ENCODE results near the gene C22orf42. TPM values are rescaled to one million over a fixed set of nuclear protein-coding genes. Genes with fewer than 3 reads are reported as not detected.
A peak's percentile ranks its signal among the peaks of the same experiment; 100 is the strongest.
"Not testable (repeated sequence)": the region's sequence is repeated elsewhere in the genome, so short reads cannot be mapped to it uniquely, and the experiment has no call there.

Gene C22orf42
- total RNA-seq, 2 experiments from 2014 or later: not detected

DNA sequence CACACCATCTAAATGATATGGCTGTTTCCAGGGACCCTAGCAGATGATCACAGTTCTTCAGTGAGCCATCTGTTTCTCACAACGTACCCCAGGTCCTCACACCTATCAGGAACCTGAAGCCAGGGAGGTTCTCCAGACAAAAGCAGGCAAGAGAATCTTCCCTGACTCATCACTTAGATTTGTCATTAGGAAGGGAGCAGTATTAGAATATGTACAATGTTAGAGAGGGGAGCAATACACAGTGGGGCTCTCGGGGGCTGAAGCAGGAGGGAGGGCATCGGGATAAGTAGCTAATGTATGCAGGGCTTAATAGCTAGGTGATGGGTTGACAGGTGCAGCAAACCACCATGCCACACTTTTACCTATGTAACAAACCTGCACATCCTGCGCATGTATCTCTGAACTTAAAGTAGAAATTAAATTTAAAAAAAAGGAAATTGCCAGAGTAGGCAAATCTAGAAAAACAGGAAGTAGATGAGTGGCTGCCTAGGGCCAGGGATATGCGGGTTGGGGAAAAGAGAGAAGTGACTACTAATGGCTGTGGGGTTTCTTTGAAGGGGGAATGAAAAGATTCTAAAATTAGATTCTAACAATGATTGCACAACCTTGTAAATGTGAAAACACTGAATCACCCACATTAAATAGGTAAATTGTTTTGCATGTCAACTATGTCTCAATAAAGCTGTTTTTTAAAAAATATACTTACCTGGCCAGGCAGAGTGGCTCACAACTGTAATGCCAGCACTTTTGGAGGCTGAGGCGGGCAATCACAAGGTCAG, 14.4 kb downstream of the C22orf42 start:
- ChIA-PET POLR2A (no interaction called here), CTCF (interaction anchor here (0.9 kb wide), 1 partner anchor 121 kb away, joined by 3 read pairs; no protein-coding TSS in a partner anchor)
- Mint-ChIP-seq H3K9me3 (ENCODE audit: insufficient read depth) (peaks cover 3% of the 10 kb centered on the region), H3K36me3 (ENCODE audit: low read depth) (no peaks in the 10 kb centered on the region), H3K4me1 (ENCODE audit: low read depth) (peaks cover 40% of the 10 kb centered on the region), H3K27me3 (ENCODE audit: low read depth) (peaks cover 7% of the 10 kb centered on the region), H3K4me3 (no peak overlapping the region), H3K27ac (no peak overlapping the region)
- no peak for DNase-seq
- ATAC-seq: peak; percentile 40

GRCh38 chr22:32142600-32142999, 16.5 kb downstream of the C22orf42 start:
- H3K9me3 Mint-ChIP-seq (ENCODE audit: insufficient read depth): peaks cover 3% of the 10 kb centered on the region
- H3K27me3 Mint-ChIP-seq (ENCODE audit: low read depth): no peaks in the 10 kb centered on the region
- POLR2A ChIA-PET: interaction anchor here (0.6 kb wide), 1 partner anchor 332 kb away, joined by 4 read pairs; the partner anchor contains the start of gene FBXO7
- no peak overlapping the region for H3K4me3 Mint-ChIP-seq
- CTCF ChIA-PET: interaction anchor here (1.2 to 2.2 kb wide), 2 partner anchors 59 to 124 kb away, joined by 3 to 7 read pairs; no protein-coding TSS in a partner anchor
- ATAC-seq (peak; percentile 37), DNase-seq (no peak)
- H3K27ac Mint-ChIP-seq: peak overlapping the region; percentile 61
- peaks cover 54% of the 10 kb centered on the region for H3K4me1 Mint-ChIP-seq (ENCODE audit: low read depth)
- peaks cover 2% of the 10 kb centered on the region for H3K36me3 Mint-ChIP-seq (ENCODE audit: low read depth)

DNA sequence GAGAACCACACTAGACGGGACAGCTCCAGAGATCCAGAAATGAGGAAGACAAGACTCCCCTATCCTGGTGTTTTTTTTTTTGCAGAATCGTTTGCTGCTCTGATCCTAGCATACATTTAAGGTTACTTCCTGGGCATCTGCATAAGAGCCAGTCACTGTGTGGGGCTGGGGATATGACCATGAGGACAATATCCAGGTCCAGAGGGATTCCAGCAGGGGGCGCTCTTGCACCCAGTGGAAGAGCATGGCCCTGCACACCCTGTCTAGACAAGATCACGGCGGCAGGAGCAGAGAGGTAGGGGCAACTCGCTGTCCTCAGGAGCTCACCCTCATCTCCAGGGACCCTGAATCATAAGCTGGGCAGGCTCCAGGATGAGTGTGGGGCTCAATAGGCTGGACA, 18.4 kb downstream of the C22orf42 start:
- ATAC-seq: peak; percentile 49
- POLR2A ChIA-PET, H3K27ac Mint-ChIP-seq: not testable (repeated sequence)

DNA sequence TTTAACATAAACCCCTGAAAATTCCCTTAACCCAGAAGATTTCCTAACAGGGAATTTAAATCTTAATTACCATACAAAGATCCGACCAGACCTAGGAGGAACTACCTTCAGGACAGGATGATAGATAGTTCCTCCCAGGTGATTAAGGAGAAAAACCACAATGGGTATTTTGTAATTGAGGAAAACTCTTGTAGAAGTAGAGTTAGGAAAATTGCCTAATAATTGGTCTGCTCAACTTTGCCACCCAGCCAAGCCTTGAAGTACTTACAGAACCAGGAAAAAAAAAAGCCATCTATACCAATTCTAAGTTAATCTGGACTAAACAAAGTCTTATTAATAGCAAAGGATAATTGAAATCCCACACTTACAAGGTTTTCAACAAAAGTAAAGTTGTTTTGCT, 20.5 kb downstream of the C22orf42 start:
- H3K9me3 Mint-ChIP-seq (ENCODE audit: insufficient read depth); CTCF ChIA-PET; H3K27ac Mint-ChIP-seq; ATAC-seq; DNase-seq; POLR2A ChIA-PET; H3K36me3 Mint-ChIP-seq (ENCODE audit: low read depth); H3K27me3 Mint-ChIP-seq (ENCODE audit: low read depth): not testable (repeated sequence)
- peaks cover 44% of the 10 kb centered on the region for H3K4me1 Mint-ChIP-seq (ENCODE audit: low read depth)
- H3K4me3 Mint-ChIP-seq: peak overlapping the region; percentile 69

More for the DNA sequence above, 18.4 kb downstream of the C22orf42 start:
- H3K4me3 Mint-ChIP-seq; DNase-seq; H3K27me3 Mint-ChIP-seq (ENCODE audit: low read depth); H3K36me3 Mint-ChIP-seq (ENCODE audit: low read depth); H3K9me3 Mint-ChIP-seq (ENCODE audit: insufficient read depth): not testable (repeated sequence)
- CTCF ChIA-PET: interaction anchor here (2.2 kb wide), 1 partner anchor 126 kb away, joined by 7 read pairs; no protein-coding TSS in a partner anchor
- peaks cover 60% of the 10 kb centered on the region for H3K4me1 Mint-ChIP-seq (ENCODE audit: low read depth)

DNA sequence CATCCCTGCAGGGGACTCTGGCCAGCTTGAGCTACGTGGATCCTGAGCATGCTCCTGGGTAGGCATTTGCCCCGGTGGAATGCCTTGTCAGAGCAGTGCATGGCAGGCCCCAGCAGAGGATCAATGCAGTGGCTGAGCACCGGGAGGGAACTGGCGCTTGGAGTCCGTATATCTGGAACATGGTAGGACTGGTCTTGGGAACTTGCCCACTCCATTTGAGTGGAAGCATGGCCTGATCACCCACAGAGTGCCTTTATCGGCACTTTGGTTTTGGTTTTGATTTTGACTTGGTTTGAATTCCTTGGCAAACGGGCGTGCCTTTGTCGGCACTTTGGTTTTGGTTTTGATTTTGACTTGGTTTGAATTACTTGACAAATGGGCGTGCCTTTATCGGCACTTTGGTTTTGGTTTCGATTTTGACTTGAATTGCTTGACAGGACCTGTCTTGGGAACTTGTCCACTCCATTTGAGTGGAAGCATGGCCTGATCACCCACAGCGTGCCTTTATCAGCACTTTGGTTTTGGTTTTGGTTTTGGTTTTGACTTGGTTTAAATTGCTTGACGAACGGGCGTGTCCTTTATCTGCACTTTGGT, 21.3 kb downstream of the C22orf42 start:
- peak; percentile 78 for DNase-seq
- H3K27me3 Mint-ChIP-seq (ENCODE audit: low read depth); H3K36me3 Mint-ChIP-seq (ENCODE audit: low read depth); POLR2A ChIA-PET; H3K9me3 Mint-ChIP-seq (ENCODE audit: insufficient read depth); CTCF ChIA-PET: not testable (repeated sequence)
- Mint-ChIP-seq H3K27ac (peak overlapping the region; percentile 76), H3K4me3 (peak overlapping the region; percentile 69), H3K4me1 (ENCODE audit: low read depth) (peaks cover 36% of the 10 kb centered on the region)
- peak; percentile 69 for ATAC-seq

- H3K36me3 Mint-ChIP-seq (ENCODE audit: low read depth); H3K4me3 Mint-ChIP-seq; H3K9me3 Mint-ChIP-seq (ENCODE audit: insufficient read depth); CTCF ChIA-PET; H3K27me3 Mint-ChIP-seq (ENCODE audit: low read depth); POLR2A ChIA-PET; H3K27ac Mint-ChIP-seq; ATAC-seq; DNase-seq: not testable (repeated sequence)
- peaks cover 33% of the 10 kb centered on the region for H3K4me1 Mint-ChIP-seq (ENCODE audit: low read depth)
Observed at GRCh38 chr22:32136881-32137280, 22.2 kb downstream of the C22orf42 start.

DNA sequence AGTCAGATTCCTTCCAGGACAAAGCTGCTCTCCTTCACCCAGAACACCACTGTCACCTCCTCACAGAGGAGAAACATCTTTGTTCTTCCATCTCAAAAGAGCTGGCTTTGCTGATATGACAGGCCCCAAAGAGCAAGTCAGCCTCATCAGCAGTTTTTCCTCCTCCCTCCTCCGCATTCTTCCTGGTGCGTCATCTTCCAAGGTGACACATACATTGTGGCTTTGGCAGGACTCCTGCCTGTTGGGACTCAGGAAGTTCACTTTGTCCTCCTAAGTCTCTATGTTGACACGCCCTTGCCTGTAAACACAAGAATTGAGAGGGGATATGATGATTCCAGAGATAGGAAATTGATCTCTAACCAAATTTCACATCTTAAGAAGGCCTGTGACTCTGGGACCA, 23.1 kb downstream of the C22orf42 start:
- H3K9me3 Mint-ChIP-seq (ENCODE audit: insufficient read depth); H3K36me3 Mint-ChIP-seq (ENCODE audit: low read depth); DNase-seq; CTCF ChIA-PET; H3K27me3 Mint-ChIP-seq (ENCODE audit: low read depth); POLR2A ChIA-PET; H3K4me3 Mint-ChIP-seq; H3K27ac Mint-ChIP-seq; ATAC-seq: not testable (repeated sequence)
- peaks cover 26% of the 10 kb centered on the region for H3K4me1 Mint-ChIP-seq (ENCODE audit: low read depth)

- H3K9me3 Mint-ChIP-seq (ENCODE audit: insufficient read depth); H3K27ac Mint-ChIP-seq; DNase-seq; CTCF ChIA-PET; ATAC-seq; H3K4me3 Mint-ChIP-seq; POLR2A ChIA-PET; H3K36me3 Mint-ChIP-seq (ENCODE audit: low read depth); H3K27me3 Mint-ChIP-seq (ENCODE audit: low read depth): not testable (repeated sequence)
- peaks cover 26% of the 10 kb centered on the region for H3K4me1 Mint-ChIP-seq (ENCODE audit: low read depth)
Observed at GRCh38 chr22:32134796-32135195, 24.3 kb downstream of the C22orf42 start.

- ChIA-PET POLR2A (no interaction called here), CTCF (interaction anchor here (0.6 kb wide), 1 partner anchor 41 kb away, joined by 3 read pairs; no protein-coding TSS in a partner anchor)
- ATAC-seq: no peak
- H3K36me3 Mint-ChIP-seq (ENCODE audit: low read depth): peaks cover under 1% of the 10 kb centered on the region
- no peak overlapping the region for H3K4me3 Mint-ChIP-seq
- H3K27me3 Mint-ChIP-seq (ENCODE audit: low read depth): no peaks in the 10 kb centered on the region
- no peak overlapping the region for H3K27ac Mint-ChIP-seq
- no peak for DNase-seq
- no peaks in the 10 kb centered on the region for H3K9me3 Mint-ChIP-seq (ENCODE audit: insufficient read depth)
- H3K4me1 Mint-ChIP-seq (ENCODE audit: low read depth): peaks cover 15% of the 10 kb centered on the region
Observed at GRCh38 chr22:32132783-32133182, 26.3 kb downstream of the C22orf42 start.

- CTCF ChIA-PET: no interaction called here
- no peak for ATAC-seq
Observed at GRCh38 chr22:32132126-32132525, 27.0 kb downstream of the C22orf42 start.

GRCh38 chr22:32130464-32130863, 28.6 kb downstream of the C22orf42 start:
- Mint-ChIP-seq H3K4me1 (ENCODE audit: low read depth) (peaks cover 7% of the 10 kb centered on the region), H3K36me3 (ENCODE audit: low read depth) (no peaks in the 10 kb centered on the region), H3K4me3 (no peak overlapping the region), H3K27me3 (ENCODE audit: low read depth) (no peaks in the 10 kb centered on the region), H3K9me3 (ENCODE audit: insufficient read depth) (no peaks in the 10 kb centered on the region), H3K27ac (no peak overlapping the region)
- POLR2A ChIA-PET: interaction anchor here (1.0 kb wide), 1 partner anchor 159 kb away, joined by 3 read pairs; no protein-coding TSS in a partner anchor
- CTCF ChIA-PET: no interaction called here
- DNase-seq (no peak), ATAC-seq (no peak)

More at GRCh38 chr22:32132126-32132525, 27.0 kb downstream of the C22orf42 start:
- H3K4me1 Mint-ChIP-seq (ENCODE audit: low read depth): peaks cover 8% of the 10 kb centered on the region
- POLR2A ChIA-PET: no interaction called here
- no peaks in the 10 kb centered on the region for H3K36me3 Mint-ChIP-seq (ENCODE audit: low read depth)
- no peak for DNase-seq
- H3K27ac Mint-ChIP-seq: no peak overlapping the region
- no peak overlapping the region for H3K4me3 Mint-ChIP-seq
- H3K27me3 Mint-ChIP-seq (ENCODE audit: low read depth): no peaks in the 10 kb centered on the region
- H3K9me3 Mint-ChIP-seq (ENCODE audit: insufficient read depth): no peaks in the 10 kb centered on the region

- H3K4me1 Mint-ChIP-seq (ENCODE audit: low read depth): peaks cover 11% of the 10 kb centered on the region
- DNase-seq: no peak
- no peak for ATAC-seq
- H3K4me3 Mint-ChIP-seq: no peak overlapping the region
- no peaks in the 10 kb centered on the region for H3K9me3 Mint-ChIP-seq (ENCODE audit: insufficient read depth)
- ChIA-PET CTCF (no interaction called here), POLR2A (no interaction called here)
- no peaks in the 10 kb centered on the region for H3K27me3 Mint-ChIP-seq (ENCODE audit: low read depth)
- H3K36me3 Mint-ChIP-seq (ENCODE audit: low read depth): no peaks in the 10 kb centered on the region
- no peak overlapping the region for H3K27ac Mint-ChIP-seq
Observed at GRCh38 chr22:32127904-32128303, 31.2 kb downstream of the C22orf42 start.

Measured in activated CD8-positive, alpha-beta T cell treated with anti-CD3 and anti-CD28 coated beads, Interleukin-2, amount 10 ng/mL, durations not matched to agents 7 days and 5 days (primary cell).